Left kidney (tissue), 2 donors: ENCODE data around the gene ZNF76. TPM values are rescaled to one million over a fixed set of nuclear protein-coding genes. Genes with fewer than 3 reads are reported as not detected.
"Not testable (repeated sequence)": the region's sequence is repeated elsewhere in the genome, so short reads cannot be mapped to it uniquely, and the experiment has no call there.

Experiments used
- DNase-seq: peaks from one replicate; pipeline ENCODE4 v3.0.0-alpha.2; 2013
- polyA plus RNA-seq: library from polyadenylated mRNA; unstranded; fragments of 120-200 nt; gene quantifications from one replicate; pipeline ENCODE4 v1.2.1, GENCODE V29; 2013; ENCODE audit not compliant: insufficient read length

ZNF76 gene
- polyA plus RNA-seq, 1 donor: 54.6 TPM

GRCh38 chr6:35298625-35299140 is 39.1 kb downstream of the ZNF76 start:
- no peak for DNase-seq

DNA sequence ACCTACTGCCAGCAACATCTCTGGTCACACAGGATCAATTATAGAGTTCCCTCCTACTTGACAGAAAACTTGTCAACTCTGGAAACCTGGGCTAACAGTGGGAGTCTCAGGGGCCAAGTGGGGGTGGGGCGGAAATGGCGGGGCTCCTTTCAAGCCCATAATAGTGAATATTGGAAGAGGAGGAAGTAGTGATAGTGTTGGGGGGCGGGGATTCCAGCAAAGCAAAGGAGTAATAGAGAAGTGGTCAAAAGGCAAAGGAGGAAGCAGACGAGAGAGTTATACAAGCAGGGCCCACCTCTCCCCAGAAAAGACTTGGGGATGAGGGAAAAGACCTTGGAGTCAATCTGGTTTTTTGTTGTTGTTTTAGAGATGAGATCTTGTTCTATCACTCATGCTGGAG is 40.1 kb downstream of the ZNF76 start:
- no peak for DNase-seq

DNA sequence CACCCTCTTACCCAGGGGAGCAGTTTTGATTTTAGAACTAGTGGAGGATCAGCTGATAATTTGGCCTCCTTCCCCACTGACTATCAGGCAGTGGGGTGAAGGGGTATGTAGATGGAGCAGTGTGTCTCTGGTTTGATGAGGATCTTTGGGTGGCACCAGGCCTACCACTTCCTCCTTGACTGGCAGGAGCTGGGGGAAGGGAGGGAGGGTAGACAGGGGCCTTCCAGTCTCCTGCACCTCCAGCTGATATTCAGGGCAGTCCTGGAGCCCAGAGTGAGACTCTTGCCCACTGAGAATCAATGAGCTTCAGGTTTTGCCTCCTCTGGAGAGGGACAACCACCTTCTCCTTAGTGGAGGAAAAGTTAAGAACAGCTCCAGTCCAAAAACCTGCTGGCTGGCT is 41.3 kb downstream of the ZNF76 start:
- no peak for DNase-seq

DNA sequence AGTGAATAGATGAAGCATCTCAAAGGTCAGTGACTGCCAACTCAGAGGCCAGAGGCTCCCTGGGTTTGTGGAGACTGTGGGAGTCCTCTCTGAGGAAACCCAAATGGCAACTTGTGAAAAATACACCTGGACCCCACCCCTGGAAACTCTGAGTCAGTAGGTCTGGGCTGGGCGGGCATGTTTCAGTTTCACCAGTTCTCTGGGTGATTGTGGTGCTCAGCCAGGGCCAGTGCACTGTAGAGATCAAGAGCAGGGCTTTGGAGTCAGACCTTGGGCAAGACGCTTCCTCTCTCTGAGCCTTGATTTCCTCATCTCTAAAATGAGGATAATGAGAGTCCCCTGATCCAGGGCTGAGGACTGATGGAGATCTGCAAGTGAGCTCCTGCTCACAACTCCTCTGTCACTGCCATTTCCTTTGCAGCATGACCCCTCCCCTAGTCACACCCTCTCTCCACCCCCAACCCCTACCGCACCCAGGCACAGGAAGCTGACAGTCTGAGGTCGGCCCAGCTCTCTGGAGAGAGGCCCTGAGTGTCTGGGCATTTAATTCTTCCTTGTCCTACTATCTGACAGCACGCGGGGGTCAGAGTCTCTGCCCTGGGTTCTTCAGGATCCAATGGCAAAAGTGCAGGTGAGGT is 43.2 kb downstream of the ZNF76 start:
- no peak for DNase-seq

- no peak for DNase-seq
Observed at GRCh38 chr6:35304299-35304698, 44.8 kb downstream of the ZNF76 start.

DNA sequence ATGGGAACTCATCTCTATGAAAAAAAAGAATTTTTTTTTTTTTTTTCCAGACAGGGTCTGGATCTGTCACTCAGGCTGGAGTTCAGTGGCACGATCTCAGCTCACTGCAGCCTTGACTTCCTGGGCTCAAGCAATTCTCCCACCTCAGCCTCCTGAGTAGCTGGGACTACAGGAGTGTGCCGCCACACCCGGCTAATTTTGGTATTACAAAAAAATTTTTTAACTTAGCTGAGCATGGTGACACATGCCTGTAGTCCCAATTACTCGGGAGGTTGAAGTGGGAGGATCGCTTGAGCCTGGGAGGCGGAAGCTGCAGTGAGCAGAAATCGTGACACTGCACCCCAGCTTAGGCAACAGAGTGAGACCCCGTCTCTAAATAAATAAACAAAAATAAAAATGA is 45.6 kb downstream of the ZNF76 start:
- DNase-seq: no peak

DNA sequence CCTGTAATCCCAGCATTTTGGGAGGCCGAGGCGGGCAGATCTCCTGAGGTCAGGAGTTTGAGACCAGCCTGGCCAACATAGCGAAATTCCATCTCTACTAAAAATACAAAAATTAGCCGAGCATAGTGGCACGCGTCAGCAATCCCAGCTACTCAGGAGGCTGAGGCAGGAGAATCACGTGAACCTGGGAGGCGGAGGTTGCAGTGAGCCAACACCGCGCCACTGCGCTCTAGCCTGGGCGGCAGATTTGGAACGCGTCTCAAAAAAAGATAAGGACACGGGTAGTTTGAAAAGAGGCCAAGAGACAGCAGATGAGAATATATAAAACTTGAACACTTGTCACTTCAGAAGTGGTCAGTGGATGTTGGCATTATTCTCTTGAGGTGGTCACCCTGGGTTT is 47.6 kb downstream of the ZNF76 start:
- not testable (repeated sequence) for DNase-seq

DNA sequence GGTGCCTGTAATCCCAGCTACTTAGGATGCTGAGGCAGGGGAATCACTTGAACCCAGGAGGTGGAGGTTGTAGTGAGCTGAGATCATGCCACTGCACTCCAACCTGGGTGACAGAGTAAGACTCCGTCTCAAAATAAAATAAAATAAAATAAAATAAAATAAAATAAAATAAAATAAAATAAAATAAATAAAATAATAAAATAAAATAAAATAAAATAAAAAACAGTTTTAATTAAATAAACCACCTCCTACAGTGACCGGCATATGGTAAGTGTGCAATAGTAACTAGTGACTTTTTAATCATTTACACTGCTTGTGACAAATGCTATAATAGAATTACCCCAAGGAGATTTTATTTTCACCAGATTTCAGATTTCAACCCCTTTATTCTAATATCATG is 49.0 kb downstream of the ZNF76 start:
- not testable (repeated sequence) for DNase-seq

GRCh38 chr6:35309611-35310264 is 50.2 kb downstream of the ZNF76 start:
- DNase-seq: no peak

GRCh38 chr6:35310265-35310831 is 50.8 kb downstream of the ZNF76 start:
- no peak for DNase-seq

DNA sequence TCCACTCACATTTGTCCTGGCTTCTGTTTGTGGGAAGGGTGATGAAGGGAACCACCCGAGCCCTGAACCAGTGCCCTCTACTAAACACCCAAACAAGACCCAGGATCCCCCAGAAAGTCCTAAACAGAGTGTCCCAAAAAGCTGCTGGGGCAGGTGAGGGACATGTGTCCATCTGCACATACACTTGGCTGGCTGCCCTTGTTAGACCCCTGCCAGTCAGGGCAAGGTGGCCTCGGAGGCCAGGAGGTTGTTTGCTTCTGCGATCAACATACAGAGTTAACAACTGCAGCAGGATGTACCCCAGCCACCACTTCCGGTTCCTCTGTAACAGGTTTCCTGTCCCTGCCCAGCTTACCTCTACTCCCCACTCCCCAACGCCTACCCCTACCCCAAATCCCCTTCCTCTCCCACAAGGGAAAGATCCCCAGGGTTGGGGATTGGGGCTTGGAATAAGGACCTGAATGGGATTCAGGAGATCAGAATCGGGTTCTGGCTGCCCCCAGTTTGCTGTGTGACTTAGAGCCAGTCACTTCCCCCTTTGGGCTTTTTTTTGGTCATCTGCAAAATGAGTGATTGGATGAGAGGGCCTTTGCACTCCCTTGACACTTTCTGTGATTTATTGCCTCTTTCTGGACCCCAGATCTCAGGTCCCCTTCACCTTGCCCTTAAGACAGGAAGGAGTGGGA is 52.0 kb downstream of the ZNF76 start:
- DNase-seq: no peak

DNA sequence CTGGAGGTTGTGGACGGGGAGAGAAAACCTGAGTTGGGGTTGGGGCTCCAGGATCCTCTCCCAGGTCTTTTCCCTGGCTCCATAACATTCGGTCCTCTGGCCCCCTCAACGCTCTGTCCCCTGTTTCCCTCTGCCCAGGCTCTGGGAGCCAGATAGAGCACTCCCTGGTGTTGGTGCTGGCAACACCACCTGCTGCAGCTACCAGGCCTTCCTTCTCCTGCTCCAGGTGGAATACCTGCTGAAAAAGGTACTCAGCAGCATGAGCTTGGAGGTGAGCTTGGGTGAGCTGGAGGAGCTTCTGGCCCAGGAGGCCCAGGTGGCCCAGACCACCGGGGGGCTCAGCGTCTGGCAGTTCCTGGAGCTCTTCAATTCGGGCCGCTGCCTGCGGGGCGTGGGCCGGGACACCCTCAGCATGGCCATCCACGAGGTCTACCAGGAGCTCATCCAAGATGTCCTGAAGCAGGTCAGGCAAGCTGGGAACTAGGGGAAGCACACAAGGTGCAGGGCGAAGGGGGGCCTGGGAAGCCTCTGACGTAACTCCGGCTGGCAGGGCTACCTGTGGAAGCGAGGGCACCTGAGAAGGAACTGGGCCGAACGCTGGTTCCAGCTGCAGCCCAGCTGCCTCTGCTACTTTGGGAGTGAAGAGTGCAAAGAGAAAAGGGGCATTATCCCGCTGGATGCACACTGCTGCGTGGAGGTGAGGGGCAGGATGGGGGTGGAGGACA is 52.7 kb downstream of the ZNF76 start:
- DNase-seq: no peak

GRCh38 chr6:35312807-35313206 is 53.3 kb downstream of the ZNF76 start:
- DNase-seq: no peak

DNA sequence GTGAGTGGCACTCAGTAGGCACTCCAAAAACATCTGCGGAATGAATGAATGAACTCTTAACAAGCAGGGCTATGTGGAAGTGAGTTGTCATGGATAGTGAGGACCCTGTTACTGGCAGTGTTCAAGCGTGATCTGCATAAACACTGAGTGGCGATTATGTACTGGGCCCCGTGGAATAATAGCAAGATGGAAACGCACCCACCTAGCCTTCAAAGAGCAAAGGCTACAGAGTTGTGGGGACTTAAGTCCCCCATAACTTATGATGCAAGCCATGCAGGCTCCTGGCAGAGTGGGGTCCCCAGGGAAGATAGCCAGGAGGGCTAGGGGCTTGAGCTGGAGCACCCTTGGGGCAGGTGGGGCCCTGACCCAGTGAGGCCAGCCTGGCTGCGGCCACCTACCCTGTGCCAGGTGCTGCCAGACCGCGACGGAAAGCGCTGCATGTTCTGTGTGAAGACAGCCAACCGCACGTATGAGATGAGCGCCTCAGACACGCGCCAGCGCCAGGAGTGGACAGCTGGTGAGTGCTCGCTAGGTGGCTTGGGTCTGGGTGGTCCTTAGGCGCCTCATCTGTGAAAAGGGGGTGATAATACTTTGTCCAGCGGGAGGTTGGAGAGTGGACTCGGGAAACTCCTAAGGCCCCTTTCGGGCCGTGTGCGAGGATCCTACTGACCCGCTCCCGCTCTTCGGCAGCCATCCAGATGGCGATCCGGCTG is 58.1 kb downstream of the ZNF76 start:
- no peak for DNase-seq

DNA sequence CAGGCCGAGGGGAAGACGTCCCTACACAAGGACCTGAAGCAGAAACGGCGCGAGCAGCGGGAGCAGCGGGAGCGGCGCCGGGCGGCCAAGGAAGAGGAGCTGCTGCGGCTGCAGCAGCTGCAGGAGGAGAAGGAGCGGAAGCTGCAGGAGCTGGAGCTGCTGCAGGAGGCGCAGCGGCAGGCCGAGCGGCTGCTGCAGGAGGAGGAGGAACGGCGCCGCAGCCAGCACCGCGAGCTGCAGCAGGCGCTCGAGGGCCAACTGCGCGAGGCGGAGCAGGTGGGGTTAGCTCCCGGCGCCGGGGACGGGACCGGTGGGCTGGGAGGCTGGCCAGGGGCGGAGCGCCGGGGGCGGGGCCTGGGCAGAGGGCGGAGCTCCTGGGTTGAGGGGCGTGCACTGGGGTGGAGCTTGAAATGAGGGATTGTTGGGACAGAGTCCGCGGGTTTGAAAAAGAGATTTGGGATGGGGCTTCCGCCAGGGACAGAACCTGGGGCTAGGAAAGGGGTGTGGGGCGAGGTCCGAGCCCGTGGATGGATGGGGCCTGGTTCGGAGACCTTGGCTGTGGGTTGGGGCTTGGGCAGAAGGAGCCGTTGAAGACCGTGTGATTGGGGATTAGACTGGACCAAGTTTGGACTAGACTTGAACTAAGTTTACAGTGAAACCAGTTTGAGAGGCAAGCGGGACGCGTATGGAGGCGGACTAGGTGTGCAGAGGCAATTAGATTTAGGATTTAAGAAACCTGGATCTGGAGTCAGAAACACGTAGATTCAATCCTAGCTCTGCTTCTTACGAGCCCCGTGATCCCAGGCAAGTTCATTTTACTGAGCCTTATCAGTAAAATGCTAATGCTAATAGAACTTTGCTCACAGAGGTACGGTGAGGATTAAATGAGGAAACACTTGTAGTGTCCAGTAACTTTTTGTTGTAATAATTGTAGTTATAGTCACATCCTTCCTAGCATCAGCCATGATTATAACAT is 58.9 kb downstream of the ZNF76 start:
- DNase-seq: peak; percentile 88

- no peak for DNase-seq
Observed at GRCh38 chr6:35319346-35320030, 60.0 kb downstream of the ZNF76 start.

GRCh38 chr6:35320031-35320410 is 60.5 kb downstream of the ZNF76 start:
- no peak for DNase-seq

- no peak for DNase-seq
Observed at GRCh38 chr6:35321091-35321490, 61.6 kb downstream of the ZNF76 start.

- peak; percentile 46 for DNase-seq
Observed at GRCh38 chr6:35327349-35328027, 68.0 kb downstream of the ZNF76 start.
